Measurements from ENCODE around the gene NPC2. TPM values are rescaled to one million over a fixed set of nuclear protein-coding genes. Genes with fewer than 3 reads are reported as not detected.

NPC2 gene
- total and polyA plus RNA-seq, 9 of the 15 experiments (the other 6 are each of a cell fraction or from before 2014, with no cell fraction given) = 16.6 to 74.1 (median 32.6) TPM

DNA sequence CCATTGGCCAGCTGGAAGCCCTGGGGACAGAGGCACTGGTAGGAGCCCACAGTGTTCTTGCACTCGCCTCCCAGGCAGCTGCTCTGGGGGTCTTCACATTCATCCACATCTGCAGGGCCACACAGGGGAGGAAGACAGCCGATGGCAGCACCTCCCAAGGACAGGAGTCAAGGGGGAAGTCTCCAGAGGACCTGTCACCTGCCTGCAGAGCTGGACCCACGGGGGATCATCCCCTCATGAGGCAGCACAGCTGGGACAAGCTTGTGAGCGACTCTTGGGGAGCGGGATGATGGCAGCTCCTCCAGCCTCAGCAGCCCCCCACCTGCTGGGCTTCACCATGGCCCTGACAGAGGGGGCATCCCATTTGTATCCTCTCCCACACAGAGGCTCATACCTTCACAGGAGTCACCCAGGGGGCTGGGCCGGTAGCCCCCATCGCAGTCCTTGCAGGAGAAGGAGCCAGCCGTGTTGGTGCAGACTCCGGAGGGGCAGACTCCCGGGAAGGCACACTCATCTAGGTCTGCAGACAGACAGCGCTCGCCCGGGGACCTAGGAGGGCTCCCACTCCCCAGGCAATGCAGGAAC, 15.8 kb upstream of the NPC2 start:
- H3K4me2 ChIP-seq (ENCODE audit: insufficient read depth, low read length) = no peak overlapping the region
- no peaks in the 10 kb centered on the region for H4K20me1 ChIP-seq (replicated peaks; ENCODE audit: control insufficient read depth, insufficient read depth, low read length)
- intact Hi-C loops (cut with micrococcal nuclease) = no loop called here
- H2AFZ ChIP-seq (ENCODE audit: low read depth, low read length) = no peak overlapping the region
- FAIRE-seq (no peak), ATAC-seq (no peak), DNase-seq (ENCODE audit: extremely low read depth in 1 of 4, low spot score in 3 of 4) (no peak)
- H3K27ac ChIP-seq (ENCODE audit: extremely low read depth, low read depth, low read length) = no peak overlapping the region
- no peaks in the 10 kb centered on the region for H3K9me3 ChIP-seq (replicated peaks; ENCODE audit: control insufficient read depth, insufficient read depth, low read depth, low read length)
- POLR2A ChIA-PET = interaction anchor here (1.7 kb wide), 1 partner anchor 10 kb away, joined by 5 read pairs; no protein-coding TSS in a partner anchor
- peaks cover 6 to 70% of the 10 kb centered on the region in 2 experiments; a peak in 3 of 5 replicates for H3K27me3 ChIP-seq (ENCODE audit: control insufficient read depth in 2 of 2, insufficient read depth in 2 of 2, low read length in 2 of 2)
- in situ Hi-C loops (cut with MboI) = no loop called here
- CTCF ChIA-PET (ENCODE audit: low intra/inter-chr PET ratio) = no interaction called here
- H3K4me1 ChIP-seq (replicated peaks in 1 of 2; ENCODE audit: control insufficient read depth in 2 of 2, insufficient read depth in 2 of 2, low read length in 2 of 2) = no peaks in the 10 kb centered on the region
- WGBS (ENCODE audit: insufficient coverage, low coverage, missing lambda C conversion rate) = 7% methylated on average over 7 of the region's 13 CpGs
- no peaks in the 10 kb centered on the region for H3K9me1 ChIP-seq (ENCODE audit: control insufficient read depth, insufficient read depth, low read length)
- no peak overlapping the region for H3K4me3 ChIP-seq
- no peak for TF ChIP-seq ATF4 (CRISPR knock-in tag; IDR thresholded peaks at IDR 0.05)
- TF ChIP-seq, protein P1, sequence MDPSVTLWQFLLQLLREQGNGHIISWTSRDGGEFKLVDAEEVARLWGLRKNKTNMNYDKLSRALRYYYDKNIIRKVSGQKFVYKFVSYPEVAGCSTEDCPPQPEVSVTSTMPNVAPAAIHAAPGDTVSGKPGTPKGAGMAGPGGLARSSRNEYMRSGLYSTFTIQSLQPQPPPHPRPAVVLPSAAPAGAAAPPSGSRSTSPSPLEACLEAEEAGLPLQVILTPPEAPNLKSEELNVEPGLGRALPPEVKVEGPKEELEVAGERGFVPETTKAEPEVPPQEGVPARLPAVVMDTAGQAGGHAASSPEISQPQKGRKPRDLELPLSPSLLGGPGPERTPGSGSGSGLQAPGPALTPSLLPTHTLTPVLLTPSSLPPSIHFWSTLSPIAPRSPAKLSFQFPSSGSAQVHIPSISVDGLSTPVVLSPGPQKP (CRISPR knock-in tag; IDR thresholded peaks at IDR 0.05) = no peak
- TF ChIP-seq, protein P2, sequence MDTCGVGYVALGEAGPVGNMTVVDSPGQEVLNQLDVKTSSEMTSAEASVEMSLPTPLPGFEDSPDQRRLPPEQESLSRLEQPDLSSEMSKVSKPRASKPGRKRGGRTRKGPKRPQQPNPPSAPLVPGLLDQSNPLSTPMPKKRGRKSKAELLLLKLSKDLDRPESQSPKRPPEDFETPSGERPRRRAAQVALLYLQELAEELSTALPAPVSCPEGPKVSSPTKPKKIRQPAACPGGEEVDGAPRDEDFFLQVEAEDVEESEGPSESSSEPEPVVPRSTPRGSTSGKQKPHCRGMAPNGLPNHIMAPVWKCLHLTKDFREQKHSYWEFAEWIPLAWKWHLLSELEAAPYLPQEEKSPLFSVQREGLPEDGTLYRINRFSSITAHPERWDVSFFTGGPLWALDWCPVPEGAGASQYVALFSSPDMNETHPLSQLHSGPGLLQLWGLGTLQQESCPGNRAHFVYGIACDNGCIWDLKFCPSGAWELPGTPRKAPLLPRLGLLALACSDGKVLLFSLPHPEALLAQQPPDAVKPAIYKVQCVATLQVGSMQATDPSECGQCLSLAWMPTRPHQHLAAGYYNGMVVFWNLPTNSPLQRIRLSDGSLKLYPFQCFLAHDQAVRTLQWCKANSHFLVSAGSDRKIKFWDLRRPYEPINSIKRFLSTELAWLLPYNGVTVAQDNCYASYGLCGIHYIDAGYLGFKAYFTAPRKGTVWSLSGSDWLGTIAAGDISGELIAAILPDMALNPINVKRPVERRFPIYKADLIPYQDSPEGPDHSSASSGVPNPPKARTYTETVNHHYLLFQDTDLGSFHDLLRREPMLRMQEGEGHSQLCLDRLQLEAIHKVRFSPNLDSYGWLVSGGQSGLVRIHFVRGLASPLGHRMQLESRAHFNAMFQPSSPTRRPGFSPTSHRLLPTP (IDR thresholded peaks at IDR 0.05; ENCODE audit: borderline replicate concordance, extremely low read depth, insufficient read length) = no peak
- TF ChIP-seq, protein P3, sequence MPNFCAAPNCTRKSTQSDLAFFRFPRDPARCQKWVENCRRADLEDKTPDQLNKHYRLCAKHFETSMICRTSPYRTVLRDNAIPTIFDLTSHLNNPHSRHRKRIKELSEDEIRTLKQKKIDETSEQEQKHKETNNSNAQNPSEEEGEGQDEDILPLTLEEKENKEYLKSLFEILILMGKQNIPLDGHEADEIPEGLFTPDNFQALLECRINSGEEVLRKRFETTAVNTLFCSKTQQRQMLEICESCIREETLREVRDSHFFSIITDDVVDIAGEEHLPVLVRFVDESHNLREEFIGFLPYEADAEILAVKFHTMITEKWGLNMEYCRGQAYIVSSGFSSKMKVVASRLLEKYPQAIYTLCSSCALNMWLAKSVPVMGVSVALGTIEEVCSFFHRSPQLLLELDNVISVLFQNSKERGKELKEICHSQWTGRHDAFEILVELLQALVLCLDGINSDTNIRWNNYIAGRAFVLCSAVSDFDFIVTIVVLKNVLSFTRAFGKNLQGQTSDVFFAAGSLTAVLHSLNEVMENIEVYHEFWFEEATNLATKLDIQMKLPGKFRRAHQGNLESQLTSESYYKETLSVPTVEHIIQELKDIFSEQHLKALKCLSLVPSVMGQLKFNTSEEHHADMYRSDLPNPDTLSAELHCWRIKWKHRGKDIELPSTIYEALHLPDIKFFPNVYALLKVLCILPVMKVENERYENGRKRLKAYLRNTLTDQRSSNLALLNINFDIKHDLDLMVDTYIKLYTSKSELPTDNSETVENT (CRISPR knock-in tag; IDR thresholded peaks at IDR 0.05) = no peak
- no peak for TF ChIP-seq MIER1 (IDR thresholded peaks at IDR 0.05; ENCODE audit: low read depth)
- TF ChIP-seq TEAD4 (IDR thresholded peaks at IDR 0.05; ENCODE audit: low read length) = no peak
- no peak for TF ChIP-seq TEAD4 (CRISPR knock-in tag; IDR thresholded peaks at IDR 0.05; ENCODE audit: borderline replicate concordance)
- no peak for TF ChIP-seq ZNF133 (CRISPR knock-in tag; IDR thresholded peaks at IDR 0.05)
- no peak for TF ChIP-seq TEAD2 (tag; IDR thresholded peaks at IDR 0.05)
- TF ChIP-seq IRF1 (CRISPR knock-in tag; IDR thresholded peaks at IDR 0.05; ENCODE audit: borderline replicate concordance) = no peak
- no peak for TF ChIP-seq BACH1 (tag; IDR thresholded peaks at IDR 0.05)
- no peak for TF ChIP-seq CBFA2T3 (IDR thresholded peaks at IDR 0.05)
- no peak for TF ChIP-seq ZNF140 (CRISPR knock-in tag; IDR thresholded peaks at IDR 0.05)
- no TSS peak for BruUV-seq (replicated peaks)
- no peaks in the 10 kb centered on the region for H3K36me3 ChIP-seq (ENCODE audit: control insufficient read depth, insufficient read depth, low read length)
- H3K9ac ChIP-seq (ENCODE audit: insufficient read depth in 1 of 2, low read depth in 2 of 2, low read length in 2 of 2) = no peak overlapping the region
- no peaks in the 10 kb centered on the region for H3K79me2 ChIP-seq (ENCODE audit: control insufficient read depth, insufficient read depth, low read length)

All from K562 (cell line).